ENCODE results near the gene ACSM6. TPM values are rescaled to one million over a fixed set of nuclear protein-coding genes. Genes with fewer than 3 reads are reported as not detected.
A peak's percentile ranks its signal among the peaks of the same experiment; 100 is the strongest.

The ACSM6 gene
- total RNA-seq, 1 donor from 2014 or later, result not detected

GRCh38 chr10:95275726-95276366 is 81.8 kb downstream of the ACSM6 start:
- TF ChIP-seq CTCF (IDR thresholded peaks at IDR 0.05; ENCODE audit: unreplicated experiment), result no peak
- Mint-ChIP-seq H3K4me1 (peaks cover 36% of the 10 kb centered on the region), H3K4me3 (no peak overlapping the region), H3K36me3 (no peaks in the 10 kb centered on the region), H3K27ac (peak overlapping the region; percentile 83), H3K27me3 (ENCODE audit: low read depth) (no peaks in the 10 kb centered on the region), H3K9me3 (peaks cover 3% of the 10 kb centered on the region)
- no peak for DNase-seq (ENCODE audit: low spot score in 2 of 2, unreplicated experiment in 2 of 2)

- TF ChIP-seq CTCF (IDR thresholded peaks at IDR 0.05; ENCODE audit: unreplicated experiment), result no peak
- H3K9me3 Mint-ChIP-seq, result peaks cover 3% of the 10 kb centered on the region
- H3K27ac Mint-ChIP-seq, result peak overlapping the region; percentile 83
- peaks cover 36% of the 10 kb centered on the region for H3K4me1 Mint-ChIP-seq
- H3K4me3 Mint-ChIP-seq, result no peak overlapping the region
- peaks cover 2% of the 10 kb centered on the region for H3K36me3 Mint-ChIP-seq
- DNase-seq (ENCODE audit: low spot score in 2 of 2, unreplicated experiment in 2 of 2), result no peak
- no peaks in the 10 kb centered on the region for H3K27me3 Mint-ChIP-seq (ENCODE audit: low read depth)
Observed at GRCh38 chr10:95276367-95277200, 82.5 kb downstream of the ACSM6 start.

- Mint-ChIP-seq H3K36me3 (peaks cover 2% of the 10 kb centered on the region), H3K4me1 (peaks cover 36% of the 10 kb centered on the region), H3K4me3 (no peak overlapping the region), H3K27me3 (ENCODE audit: low read depth) (no peaks in the 10 kb centered on the region), H3K27ac (peak overlapping the region; percentile 14), H3K9me3 (peaks cover 3% of the 10 kb centered on the region)
- TF ChIP-seq CTCF (IDR thresholded peaks at IDR 0.05; ENCODE audit: unreplicated experiment), result no peak
- DNase-seq (ENCODE audit: low spot score in 2 of 2, unreplicated experiment in 2 of 2), result no peak
Observed at GRCh38 chr10:95277201-95277570, 83.1 kb downstream of the ACSM6 start.

GRCh38 chr10:95277614-95278013 is 83.6 kb downstream of the ACSM6 start:
- H3K4me1 Mint-ChIP-seq, result peaks cover 36% of the 10 kb centered on the region

More at GRCh38 chr10:95277614-95278013, 83.6 kb downstream of the ACSM6 start:
- Mint-ChIP-seq H3K27ac (peak overlapping the region; percentile 65), H3K27me3 (ENCODE audit: low read depth) (no peaks in the 10 kb centered on the region), H3K4me3 (no peak overlapping the region), H3K36me3 (peaks cover 2% of the 10 kb centered on the region), H3K9me3 (peaks cover 3% of the 10 kb centered on the region)
- DNase-seq (ENCODE audit: low spot score in 2 of 2, unreplicated experiment in 2 of 2), result no peak
- TF ChIP-seq CTCF (IDR thresholded peaks at IDR 0.05; ENCODE audit: unreplicated experiment), result no peak

Other genes with a start within 250 kb of the ACSM6 start
- gene CYP2C8, start 124.7 kb upstream of the ACSM6 start, total RNA-seq, result 5.0 to 5.8 TPM (median 5.3 TPM) in 3 replicates
- 121 to 131 TPM (median 122 TPM) in 3 replicates for gene PDLIM1, start 96.8 kb downstream of the ACSM6 start, total RNA-seq

Data from mesothelial cell of epicardium (in vitro differentiated cells).